Activated CD4-positive, alpha-beta T cell treated with anti-CD3 and anti-CD28 coated beads for 24 hours (primary cell): ENCODE results near the gene IL12RB1.
"Not testable (repeated sequence)": the region's sequence is repeated elsewhere in the genome, so short reads cannot be mapped to it uniquely, and the experiment has no call there.

Source experiments
- DNase-seq, 2 donors: peaks; one replicate each; pipeline ENCODE4 v3.0.0-alpha.2; 2020; ENCODE audit warnings: low read depth in 2 of 2

IL12RB1 gene

DNA sequence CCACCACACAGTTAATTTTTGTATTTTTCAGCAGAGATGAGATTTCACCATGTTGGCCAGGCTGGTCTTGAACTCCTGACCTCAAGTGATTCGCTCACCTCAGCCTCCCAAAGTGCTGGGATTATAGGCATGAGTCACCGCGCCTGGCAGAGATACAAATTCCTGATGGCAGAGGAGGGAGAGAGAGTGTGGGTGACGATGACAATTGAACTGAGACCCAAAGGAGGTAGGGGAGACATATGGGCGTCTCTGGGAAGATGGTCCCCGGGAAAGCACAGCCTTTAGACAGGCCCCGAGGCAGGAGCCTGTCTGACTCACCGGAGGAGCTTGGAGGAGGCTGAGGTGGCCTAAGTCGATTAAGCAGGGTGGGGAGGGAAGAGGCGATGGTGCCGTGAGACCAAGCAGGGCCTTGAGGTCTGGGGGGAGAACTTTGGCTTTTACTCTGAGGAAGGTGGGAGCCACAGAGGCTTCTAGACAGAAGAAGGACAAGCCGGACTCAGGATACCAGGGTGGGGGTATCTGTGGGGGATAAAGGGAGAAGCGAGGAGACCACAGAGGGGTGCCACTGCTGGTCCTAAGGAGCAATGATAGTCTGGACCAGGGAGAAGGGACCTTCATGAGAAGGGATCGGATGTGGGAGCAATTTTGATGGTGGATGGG, 40.5 kb downstream of the IL12RB1 start:
- DNase-seq: no peak

DNA sequence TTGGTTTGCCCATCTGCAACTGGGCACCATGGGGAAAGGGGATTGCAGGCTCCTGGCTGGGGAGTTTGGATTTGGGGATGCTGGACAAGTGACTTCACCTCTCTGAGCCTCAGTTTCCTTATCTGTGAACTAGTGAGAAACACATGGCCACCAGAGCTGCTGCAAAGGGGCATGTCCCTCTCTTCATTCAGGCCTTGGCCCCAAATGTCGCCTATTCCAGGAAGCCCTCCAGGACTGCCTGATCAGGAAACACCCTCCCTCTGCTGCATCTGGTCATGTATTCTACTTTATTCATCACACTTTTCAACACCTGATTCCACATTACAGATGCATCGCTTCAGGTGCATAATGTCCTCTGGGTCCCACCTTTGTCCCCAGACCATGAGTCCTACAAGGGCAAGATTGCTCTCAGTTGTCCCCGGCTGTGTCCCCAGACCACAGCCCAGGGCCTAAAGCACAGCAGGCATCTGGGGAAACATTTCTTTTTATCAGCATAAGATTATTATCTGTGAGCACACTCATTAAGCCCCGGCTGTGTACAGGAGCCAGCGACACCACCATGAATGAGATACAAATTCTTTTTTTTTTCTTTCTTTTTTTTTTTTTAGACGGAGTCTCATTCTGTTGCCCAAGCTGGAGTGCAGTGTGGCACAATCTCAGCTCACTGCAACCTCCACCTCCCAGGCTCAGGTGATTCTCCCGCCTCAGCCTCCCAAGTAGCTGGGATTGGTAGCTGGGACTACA, 41.3 kb downstream of the IL12RB1 start:
- no peak for DNase-seq

DNA sequence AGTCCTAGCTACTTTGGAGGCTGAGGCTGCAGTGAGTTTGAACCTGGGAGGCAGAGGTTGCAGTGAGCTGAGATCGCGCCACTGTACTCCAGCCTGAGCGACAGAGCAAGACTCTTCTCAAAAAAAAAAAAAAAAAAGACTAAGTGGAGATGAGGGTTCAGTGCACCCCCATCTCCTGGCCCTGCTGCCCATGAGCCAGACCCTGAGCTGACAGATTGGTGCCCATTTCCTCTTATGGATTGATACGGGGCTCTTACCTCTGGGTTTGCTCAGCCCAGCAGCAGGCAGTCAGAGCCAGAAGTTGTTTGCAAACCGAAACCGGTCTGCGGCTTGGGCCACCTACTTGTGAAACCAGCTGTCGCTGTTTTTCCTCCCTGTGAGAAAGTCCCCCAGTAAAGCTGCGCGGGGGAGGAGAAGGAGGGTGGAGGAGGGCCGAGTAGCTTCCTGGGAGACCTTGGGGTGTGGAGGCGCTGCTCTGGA, 41.9 kb downstream of the IL12RB1 start:
- DNase-seq: peak; percentile 76 to 79

DNA sequence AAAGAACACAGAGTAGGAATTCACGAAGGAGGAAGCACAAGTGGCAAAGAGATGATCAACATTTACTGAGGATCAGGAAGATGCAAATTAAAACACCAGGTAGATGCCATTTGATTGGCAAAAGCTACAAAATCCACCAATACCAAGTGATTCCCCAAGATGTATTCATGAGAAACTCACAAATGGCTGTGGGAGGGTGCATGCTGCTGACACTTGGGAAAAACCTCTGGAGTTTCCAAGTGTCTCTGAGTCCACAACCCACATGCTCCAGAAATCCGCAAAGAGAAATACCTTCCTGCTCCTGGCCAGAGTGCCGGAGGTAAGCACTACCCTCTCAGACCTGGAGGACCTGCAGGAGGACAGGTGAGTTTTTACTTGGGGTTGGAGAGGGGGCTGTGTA, 43.1 kb downstream of the IL12RB1 start:
- no peak for DNase-seq

DNA sequence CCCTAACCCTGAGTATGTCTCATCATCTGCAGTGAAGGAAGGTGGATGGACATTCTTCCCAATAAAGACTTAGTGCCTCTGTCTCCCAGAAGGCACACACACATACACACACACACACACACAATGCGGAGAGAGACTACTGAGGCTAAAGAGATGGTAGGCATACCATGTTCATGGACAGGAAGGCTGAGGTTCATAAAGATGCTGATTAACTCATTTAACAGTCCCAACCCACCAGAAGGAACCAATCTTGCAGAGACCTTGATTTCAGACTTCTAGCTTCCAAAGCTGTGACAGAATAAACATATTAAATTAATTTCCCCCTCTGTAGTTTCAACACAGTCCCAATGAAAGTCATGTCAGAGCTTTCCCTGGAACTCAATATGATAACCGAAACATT, 45.7 kb downstream of the IL12RB1 start:
- DNase-seq: no peak

DNA sequence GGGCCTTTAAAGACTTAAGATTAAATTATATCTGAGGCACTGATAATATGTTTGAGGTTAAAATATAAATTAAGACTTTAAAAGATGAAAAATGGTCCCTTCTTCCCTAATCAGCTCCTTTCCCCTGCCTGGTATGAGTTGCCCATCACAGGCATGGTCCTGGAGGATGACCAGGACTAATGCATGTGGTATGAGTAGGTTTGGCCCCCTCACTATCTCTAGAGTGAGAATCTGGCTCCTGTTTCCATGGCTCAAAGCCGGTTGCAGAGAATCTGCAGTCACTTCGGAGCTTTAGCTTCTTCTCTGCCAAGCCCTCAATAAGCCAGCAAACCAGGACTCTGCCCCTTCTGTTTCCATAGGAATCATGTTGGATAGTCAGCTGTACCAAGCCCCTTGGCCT, 54.6 kb downstream of the IL12RB1 start:
- DNase-seq: not testable (repeated sequence)

DNA sequence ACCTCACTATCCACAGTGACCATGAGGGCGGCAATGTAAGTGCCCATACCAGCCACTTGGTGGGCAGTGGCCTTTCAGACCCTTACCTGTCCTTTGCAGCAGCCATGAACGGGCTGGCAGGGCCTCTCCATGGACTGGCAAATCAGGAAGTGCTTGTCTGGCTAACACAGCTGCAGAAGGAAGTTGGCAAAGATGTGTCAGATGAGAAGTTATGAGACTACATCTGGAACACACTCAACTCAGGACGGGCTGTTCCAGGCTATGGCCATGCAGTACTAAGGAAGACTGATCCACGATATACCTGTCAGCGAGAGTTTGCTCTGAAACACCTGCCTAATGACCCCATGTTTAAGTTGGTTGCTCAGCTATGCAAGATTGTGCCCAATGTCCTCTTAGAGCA, 55.3 kb downstream of the IL12RB1 start:
- not testable (repeated sequence) for DNase-seq

DNA sequence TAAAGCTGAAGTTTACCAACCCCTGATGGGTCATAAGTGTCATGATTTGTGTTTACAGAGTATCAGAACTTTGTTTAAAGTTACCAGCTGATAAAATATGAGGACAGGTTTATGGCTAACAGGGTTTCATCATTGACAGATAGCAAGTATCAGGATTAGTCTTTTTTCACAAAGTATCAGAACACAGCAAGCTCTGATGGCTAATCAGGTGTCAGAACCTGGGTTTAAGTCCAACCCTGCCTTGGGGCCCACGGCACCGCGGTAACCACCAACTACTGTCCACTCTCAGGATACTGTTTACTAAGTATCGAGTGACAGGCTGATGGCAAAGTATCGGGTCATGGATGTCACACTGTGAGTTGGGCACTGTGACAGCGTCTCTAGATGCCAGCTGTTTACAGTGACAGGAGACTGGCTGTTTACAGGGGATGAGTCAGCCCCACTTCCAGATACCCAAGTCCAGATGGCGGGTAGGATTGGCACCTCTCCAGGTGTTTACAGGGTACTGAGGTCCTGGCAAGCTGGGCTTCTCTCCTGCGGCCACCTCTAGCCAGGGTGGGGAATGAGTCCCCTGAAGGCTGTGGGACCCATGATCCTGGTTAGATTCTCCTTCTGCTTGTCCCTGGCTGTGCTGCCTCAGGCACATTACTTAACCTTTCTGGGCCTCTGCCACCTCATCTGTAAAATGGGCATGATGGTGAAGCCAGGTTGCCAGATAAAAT, 57.0 kb downstream of the IL12RB1 start:
- DNase-seq: no peak

DNA sequence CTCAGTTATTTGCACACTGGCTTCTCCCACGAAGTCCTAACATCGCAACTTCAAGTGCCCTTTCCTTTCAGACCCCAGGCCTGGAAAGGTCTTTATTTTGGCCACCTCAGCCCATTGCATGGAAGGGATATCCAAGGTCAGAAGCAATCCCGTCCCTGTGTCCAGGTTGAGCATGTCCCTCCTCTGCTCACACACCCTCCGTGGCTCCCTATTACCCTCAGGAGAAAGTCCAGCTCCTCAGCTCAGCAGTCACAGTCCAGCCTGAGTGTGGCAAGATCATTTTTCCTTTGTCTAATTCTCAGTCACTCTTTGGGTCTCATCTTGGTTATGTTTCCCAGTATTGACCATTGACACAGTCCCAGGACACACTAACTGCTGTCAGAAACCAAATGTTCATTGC, 59.6 kb downstream of the IL12RB1 start:
- DNase-seq: no peak

DNA sequence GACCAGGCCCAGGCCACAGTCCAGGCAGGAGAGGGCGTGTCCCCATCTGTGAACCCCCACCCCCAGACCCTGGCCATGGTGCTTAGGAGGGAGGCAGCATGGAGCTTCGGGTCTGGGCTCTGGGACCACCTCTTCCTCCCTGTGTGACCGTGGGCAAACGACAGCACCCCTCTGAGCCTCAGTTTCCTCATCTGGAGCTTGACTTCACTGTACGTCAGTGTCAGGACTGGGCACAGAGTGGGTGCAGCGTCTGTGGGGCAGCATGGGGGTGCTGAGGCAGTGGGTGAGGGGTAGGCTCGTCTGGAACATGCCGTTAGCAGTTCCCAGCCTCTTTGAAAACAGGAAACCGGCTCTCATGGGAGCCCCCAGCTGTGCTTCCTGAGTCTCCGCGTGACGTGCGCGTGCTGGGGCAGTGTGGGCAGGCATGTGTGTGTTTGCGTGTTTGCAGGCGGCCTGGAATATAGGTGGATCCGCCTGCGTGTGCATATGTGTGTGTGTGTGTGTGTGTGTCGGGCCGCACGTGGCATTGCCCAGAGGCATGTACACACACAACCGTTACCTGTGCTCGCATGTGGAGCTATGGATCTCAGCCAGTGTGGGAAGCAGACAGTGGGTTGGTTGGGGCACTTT, 63.0 kb downstream of the IL12RB1 start:
- DNase-seq: no peak

DNA sequence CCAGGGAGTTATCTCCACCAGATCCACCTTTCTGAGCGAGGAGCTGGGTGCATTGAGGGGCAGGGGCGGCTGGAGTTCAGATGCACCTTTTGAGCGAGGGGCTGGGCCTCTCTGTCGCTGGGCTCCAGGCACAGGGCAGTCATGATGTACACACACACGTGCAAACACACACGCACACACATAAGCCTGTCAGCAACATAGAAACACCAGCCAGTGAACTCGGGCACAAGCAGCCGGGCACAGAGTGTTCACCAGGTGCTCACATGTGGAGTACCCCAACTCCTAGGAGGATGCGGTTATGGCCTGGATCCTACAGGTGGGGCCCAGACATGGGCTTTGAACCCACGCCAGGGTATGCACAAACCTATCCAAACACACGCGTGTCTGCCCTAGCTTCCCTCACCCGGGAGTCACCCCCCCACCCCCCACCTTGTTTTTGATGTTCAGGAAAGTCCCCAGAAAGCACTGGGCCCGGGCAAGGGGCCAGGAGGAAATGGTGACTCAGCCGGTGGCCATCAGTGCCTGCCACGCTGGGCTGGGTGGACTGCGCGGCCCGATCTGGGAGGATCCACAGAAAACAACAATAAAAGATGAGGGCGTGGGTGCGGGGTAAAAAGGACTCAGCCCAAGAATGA, 65.5 kb downstream of the IL12RB1 start:
- no peak for DNase-seq

DNA sequence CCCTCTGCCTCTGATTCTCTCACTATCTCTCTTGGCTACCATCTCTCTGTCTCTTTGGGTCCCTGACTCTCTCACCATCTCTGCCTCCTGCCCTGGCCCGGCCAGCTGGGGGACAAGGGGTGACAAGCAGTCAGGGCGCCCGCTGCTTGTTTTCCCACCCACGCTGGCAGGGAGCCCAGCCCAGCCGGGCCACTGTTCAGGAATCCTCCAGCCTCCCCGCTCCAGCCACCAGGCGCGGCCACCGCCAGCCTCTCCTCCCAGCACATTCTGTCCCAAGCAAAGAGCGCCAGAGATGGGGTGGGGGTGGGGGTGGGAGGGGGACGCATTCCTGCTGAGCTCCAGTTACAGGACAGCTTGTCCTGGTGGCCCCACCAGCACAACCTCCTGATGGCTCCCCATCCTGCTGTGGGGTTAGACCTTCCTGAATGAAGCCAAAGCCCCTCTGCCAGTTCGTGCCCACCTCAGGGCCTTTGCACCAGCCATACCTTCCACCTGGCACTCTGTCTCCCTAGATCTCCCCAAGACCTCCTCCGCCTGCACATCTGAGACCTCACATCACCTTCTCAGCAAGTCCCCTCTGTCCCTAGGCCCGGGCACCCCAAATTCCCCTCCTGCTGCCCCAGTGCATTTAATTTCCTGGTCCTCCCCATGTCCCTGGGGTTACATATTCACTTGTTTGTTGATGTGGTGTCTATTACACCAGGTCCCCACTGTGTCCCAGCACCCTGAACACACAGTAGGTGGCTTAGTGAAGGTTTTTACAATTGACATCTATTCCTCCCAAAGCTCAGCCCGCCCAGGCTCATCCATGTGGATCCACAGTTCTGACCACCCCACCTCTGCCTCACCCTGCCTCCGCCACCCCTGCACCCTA, 66.3 kb downstream of the IL12RB1 start:
- no peak for DNase-seq

DNA sequence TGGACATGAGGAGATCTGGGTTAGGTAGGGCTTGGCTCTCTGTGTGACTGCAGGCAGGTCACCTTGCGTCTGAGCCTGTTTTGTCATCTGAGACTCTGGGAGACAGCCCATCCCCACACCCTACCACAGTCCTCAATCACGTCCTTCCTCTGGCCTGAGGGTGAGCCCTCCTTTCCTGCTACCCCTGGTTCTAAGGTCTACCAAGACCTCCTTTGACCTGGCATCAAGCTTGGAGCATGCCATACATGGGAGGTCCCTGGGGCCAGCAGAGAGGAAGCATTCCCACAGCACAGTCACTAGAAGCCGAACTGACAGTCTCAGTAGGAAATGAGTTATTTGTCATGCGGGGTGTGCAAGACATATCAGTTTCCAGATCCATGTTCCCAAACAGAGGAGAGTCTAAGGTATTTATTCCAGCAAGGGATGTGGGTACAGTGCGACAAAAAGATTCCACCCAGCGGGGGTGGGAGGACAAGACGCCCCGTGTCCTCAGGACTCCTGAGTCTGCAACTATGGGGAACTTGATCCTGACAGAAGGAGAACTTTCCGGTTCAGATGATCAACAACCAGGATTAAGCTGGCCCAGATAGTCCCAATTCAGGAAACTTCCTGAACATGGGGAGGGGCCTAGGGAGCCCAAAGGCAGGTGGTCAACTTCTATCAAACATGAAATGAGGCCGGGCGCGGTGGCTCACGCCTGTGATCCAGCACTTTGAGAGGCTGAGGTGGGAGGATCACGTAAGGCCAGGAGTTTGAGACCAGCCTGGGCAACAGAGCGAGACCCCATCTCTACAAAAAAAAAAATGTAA, 69.3 kb downstream of the IL12RB1 start:
- no peak for DNase-seq

DNA sequence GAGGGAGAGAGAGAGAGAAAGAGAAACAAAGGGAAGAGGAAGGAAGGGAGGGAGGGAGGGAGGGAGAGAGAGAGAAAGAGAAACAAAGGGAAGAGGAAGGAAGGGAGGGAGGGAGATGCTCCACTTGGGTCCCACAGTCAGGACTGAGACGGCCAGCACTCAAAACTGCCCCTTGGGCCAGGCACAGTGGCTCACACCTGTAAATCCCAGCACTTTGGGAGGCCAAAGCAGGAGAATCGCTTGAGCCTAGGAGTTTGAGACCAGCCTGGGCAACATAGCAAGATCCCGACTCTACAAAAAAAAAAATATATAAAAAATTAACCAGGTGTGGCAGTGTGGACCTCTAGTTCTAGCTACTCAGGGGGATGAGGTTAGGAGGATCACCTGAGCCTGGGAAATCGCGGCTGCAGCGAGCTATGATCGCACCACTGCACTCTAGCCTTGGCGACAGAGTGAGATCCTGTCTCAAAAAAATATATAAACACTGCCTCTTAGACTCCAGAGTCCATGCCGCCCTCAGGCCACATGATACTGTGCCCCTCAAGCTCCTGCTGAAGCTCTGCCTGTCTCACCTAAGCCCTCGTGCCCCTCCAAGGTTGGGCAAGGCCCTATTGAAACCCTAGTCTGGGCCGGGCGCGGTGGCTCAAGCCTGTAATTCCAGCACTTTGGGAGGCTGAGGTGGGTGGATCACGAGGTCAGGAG, 70.4 kb downstream of the IL12RB1 start:
- DNase-seq: no peak

DNA sequence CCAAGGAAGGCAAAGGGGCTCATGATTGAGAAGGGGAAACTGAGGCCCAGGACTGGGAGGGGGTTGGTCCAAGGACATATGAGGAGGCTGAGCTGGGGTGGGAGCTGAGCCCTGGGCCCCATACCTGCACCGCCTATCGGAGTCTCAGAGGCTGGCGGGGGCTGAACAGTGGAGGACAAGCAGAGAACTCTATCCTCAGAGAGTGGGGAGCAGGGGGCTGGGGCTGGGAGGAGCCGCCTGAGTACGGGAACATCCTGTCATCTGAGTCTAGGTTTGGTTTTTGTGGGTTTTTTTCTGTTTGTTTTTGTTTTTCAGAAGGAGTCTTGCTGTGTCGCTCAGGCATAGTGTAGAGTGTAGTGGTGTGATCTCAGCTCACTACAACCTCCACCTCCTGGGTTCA, 72.5 kb downstream of the IL12RB1 start:
- no peak for DNase-seq

DNA sequence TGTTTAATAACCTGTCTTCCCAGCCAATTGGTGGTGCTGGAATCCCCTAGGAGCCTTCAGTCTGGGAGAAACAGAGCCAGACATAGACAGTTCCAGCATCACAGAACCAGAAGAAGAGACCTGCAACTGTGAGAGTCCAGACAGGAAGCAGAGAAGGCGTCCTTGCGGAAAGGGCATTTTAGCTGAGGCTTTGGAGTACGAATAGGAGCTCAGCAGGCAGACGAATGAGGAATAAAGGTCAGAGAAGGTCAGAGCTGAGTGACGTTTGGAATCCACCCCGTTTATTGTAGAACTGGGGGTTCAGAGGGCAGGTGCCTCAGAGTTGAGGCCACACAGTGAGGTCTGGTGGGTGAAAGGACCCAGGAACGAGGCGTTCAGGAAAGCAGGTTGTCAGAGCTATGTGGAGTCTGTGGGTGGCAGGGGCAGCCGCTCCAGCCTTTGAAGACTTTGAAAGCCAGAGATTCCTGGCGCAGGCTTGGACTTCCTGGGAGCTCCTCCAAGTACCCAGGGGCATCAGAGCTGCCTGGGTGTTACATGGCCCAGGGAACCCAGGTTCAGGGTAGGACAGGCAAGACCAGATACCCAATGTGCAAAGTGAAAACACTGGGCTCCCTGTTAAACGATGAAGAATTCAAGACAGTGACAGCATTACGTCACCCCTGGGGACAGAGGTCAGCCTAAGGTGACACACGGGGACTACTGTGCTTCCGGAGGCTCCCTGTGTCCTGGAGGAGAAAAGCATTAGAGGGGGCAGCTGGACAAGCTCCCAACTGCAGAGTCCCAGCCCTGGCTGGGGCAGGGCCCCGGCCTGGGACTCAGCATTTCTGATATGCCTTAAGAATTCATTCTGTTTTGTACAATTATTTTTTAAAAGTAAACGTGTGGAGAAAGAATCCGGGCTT, 73.3 kb downstream of the IL12RB1 start:
- DNase-seq: no peak

DNA sequence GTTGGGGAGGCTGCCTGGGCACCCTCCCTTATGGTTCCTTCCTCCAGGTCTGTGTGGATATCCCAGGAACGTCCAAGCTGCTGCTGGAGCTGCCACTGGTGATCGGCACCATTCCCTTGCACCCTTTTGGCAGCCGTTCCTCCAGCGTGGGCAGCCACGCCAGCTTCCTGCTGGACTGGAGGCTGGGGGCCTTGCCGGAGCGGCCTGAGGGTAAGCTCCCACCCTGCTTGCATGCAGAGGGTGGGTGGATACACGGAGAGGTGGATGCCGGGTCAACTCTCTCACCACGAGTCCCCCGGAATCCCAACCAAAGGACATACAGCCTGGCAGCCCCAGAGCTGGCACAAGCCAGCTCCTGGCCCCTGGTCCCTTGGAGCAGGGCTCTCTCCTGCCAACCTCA, 76.6 kb downstream of the IL12RB1 start:
- DNase-seq: no peak

DNA sequence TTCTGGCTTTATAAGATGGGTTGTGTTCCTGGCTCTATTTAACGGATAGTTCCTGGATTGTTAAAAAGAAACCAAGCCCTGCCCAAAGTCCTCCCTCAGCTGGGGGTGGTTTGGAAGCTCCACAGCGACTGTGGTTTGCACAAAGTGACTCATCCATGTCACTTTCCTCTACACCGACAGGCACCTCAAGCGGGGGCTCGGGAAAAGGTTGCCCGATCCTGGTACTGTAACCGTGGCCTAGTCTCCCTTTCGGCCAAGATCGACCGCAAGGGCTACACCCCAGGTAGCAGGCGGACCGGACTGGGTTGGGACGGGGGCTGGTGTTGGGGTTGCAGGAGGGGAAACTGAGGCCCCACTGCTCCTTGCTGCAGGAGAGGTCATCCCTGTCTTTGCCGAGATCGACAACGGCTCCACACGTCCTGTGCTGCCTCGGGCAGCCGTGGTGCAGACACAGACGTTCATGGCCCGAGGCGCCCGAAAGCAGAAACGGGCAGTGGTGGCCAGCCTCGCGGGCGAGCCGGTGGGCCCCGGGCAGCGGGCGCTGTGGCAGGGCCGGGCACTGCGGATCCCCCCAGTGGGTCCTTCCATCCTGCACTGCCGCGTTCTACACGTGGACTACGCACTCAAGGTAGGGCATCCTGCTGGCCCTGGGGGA, 77.2 kb downstream of the IL12RB1 start:
- DNase-seq: no peak
